Esophagus squamous epithelium (tissue), 5 donors: ENCODE measurements around the gene HIPK3. TPM values are rescaled to one million over a fixed set of nuclear protein-coding genes. Genes with fewer than 3 reads are reported as not detected.

Source experiments
- DNase-seq: peaks from one replicate; lab custom pipeline; 2025; lab: John Stamatoyannopoulos, UW
- H3K27ac ChIP-seq, 4 donors: fragments of 200-600 bp; sonication (generic); one replicate each; pipeline ENCODE4 v1.5.1; 2016 to 2019; ENCODE audit warnings: mild to moderate bottlenecking in 1 of 4
- H3K27me3 ChIP-seq, 4 donors: fragments of 200-600 bp; sonication (generic); 1 replicate in 3 of 4; 2 replicates in 1 of 4; pipeline versions ENCODE4 v1.5.1 to v1.6.0; 2017 to 2021; ENCODE audit warnings: antibody characterized with exemption in 1 of 4
- H3K36me3 ChIP-seq, 3 donors: fragments of 200-600 bp; sonication (generic); one replicate each; pipeline ENCODE4 v1.5.1; 2016 to 2019
- H3K4me1 ChIP-seq, 3 donors: fragments of 200-600 bp; sonication (generic); one replicate each; pipeline ENCODE4 v1.5.1; 2017 to 2019
- H3K4me3 ChIP-seq, 4 donors: fragments of 200-600 bp; sonication (generic); 1 replicate in 3 of 4; 2 replicates in 1 of 4; pipeline ENCODE4 v1.5.1; 2016 to 2019; ENCODE audit warnings: mild to moderate bottlenecking in 2 of 4, moderate library complexity in 1 of 4
- H3K9me3 ChIP-seq, 3 donors: fragments of 200-600 bp; sonication (generic); one replicate each; pipeline ENCODE4 v1.5.1; 2016 to 2019
- POLR2A ChIP-seq, 4 donors: fragments of 450-650 bp; IDR thresholded peaks; one replicate each; pipeline ENCODE4 v1.6.1; 2017; ENCODE audit warnings: antibody characterized with exemption in 4 of 4, mild to moderate bottlenecking in 4 of 4, moderate library complexity in 3 of 4
- WGBS, 2 donors: methylation state at CpG; one replicate each; pipeline ENCODE4 v1.1.5; 2018; 5-methylcytosine and 5-hydroxymethylcytosine counted together
- intact Hi-C: fragments of 100-400 bp; cut with DNase I; formaldehyde crosslinking; loops from one replicate; pipeline ENCODE4 v1.15.0; 2022
- total RNA-seq, 4 donors: library from RNA; depleted of rRNA; stranded (reverse); fragments of >200 nt; gene quantifications; one replicate each; pipeline ENCODE4 v1.1.0, GENCODE V29; 2016
- TF ChIP-seq, protein P1 (sequence below), 6 experiments: fragments of 450-650 bp in 4 of 6; fragments of 200-600 bp in 2 of 6; sonication (generic) in 2 of 6; IDR thresholded peaks; one replicate each; pipeline ENCODE4 v1.5.1; 2016 to 2019; ENCODE audit warnings: antibody characterized with exemption in 6 of 6, mild to moderate bottlenecking in 4 of 6, moderate library complexity in 4 of 6
- donor health status: DM: yes; HTN: yes; CAD: no.

Gene HIPK3
- total RNA-seq, 4 donors from 2014 or later = 43.8 to 169 (median 68.9) TPM

DNA sequence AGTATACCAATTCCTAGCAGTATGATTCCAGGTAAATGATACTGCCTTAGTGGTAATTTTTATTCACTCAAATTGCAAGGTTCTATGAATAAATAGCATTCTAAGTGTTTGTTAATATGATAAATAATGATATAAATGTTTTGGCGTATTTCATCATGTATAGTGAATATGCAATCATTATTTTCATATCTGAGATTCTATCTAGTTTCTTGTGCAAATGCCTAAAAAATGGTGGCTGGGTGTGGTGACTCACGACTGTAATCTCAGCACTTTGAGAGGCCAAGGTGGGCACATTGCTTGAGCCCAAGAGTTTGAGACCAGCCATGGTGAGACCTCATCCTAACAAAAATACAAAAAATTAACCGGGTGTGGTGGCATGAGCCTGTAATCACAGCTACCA, 13.9 kb downstream of the HIPK3 start:
- H3K4me1 ChIP-seq = peaks cover 6 to 82% (median 39%) of the 10 kb centered on the region in 3 donors
- H3K9me3 ChIP-seq = no peaks in the 10 kb centered on the region
- WGBS, 2 donors = 93 to 95% methylated on average over 3 of the region's 3 CpGs
- intact Hi-C loops = no loop called here
- TF ChIP-seq, protein P1, sequence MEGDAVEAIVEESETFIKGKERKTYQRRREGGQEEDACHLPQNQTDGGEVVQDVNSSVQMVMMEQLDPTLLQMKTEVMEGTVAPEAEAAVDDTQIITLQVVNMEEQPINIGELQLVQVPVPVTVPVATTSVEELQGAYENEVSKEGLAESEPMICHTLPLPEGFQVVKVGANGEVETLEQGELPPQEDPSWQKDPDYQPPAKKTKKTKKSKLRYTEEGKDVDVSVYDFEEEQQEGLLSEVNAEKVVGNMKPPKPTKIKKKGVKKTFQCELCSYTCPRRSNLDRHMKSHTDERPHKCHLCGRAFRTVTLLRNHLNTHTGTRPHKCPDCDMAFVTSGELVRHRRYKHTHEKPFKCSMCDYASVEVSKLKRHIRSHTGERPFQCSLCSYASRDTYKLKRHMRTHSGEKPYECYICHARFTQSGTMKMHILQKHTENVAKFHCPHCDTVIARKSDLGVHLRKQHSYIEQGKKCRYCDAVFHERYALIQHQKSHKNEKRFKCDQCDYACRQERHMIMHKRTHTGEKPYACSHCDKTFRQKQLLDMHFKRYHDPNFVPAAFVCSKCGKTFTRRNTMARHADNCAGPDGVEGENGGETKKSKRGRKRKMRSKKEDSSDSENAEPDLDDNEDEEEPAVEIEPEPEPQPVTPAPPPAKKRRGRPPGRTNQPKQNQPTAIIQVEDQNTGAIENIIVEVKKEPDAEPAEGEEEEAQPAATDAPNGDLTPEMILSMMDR (IDR thresholded peaks at IDR 0.05) = no peak
- no peak for TF ChIP-seq POLR2A (IDR thresholded peaks at IDR 0.05)
- DNase-seq = no peak
- no peaks in the 10 kb centered on the region for H3K27me3 ChIP-seq
- no peaks in the 10 kb centered on the region for H3K36me3 ChIP-seq
- H3K4me3 ChIP-seq = no peak overlapping the region
- no peak overlapping the region for H3K27ac ChIP-seq

DNA sequence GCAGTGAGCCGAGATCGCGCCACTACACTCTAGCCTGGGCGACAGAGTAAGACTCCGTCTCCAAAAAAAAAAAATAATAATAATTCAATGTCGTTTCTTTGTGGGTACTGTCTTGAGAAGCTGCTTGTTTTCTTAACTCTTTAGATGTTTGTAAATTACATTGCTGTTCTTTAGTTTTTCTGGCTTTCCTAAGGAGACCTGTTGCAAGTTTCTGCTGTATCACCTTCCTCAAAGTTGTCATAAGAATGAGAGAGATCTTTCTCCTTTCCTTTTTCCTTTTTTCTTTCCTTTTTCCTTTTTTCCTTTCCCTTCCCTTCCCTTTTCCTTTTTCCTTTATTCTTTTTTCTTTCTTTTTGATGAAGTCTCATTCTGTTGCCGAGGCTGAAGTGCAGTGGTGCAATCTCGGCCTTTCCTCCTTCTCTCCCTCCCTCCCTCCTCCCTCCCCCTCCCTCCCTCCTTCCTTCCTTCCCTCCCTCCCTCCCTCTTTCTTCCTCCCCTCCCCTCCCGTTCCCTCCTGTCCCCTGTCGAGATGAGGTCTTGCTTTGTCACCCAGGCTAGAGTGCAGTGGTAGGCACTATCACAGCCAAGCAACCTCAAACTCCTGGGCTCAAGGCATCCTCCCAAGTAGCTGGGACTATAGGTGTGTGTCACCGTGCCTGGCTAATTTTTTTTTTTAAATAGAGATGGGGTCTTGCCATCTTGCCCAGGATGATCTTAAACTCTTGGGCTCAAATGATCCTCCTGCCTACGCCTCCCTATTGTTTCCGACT, 15.3 kb downstream of the HIPK3 start:
- TF ChIP-seq, protein P1 (IDR thresholded peaks at IDR 0.05) = no peak
- no peak for TF ChIP-seq POLR2A (IDR thresholded peaks at IDR 0.05)
- no peak overlapping the region for H3K27ac ChIP-seq
- intact Hi-C loops = no loop called here
- no peak overlapping the region for H3K4me3 ChIP-seq
- peaks cover 6 to 82% (median 25%) of the 10 kb centered on the region in 3 donors for H3K4me1 ChIP-seq
- no peak for DNase-seq
- H3K27me3 ChIP-seq = no peaks in the 10 kb centered on the region
- 82 to 85% methylated on average over 11 to 12 of the region's 13 CpGs for WGBS, 2 donors
- no peaks in the 10 kb centered on the region for H3K36me3 ChIP-seq
- H3K9me3 ChIP-seq = no peaks in the 10 kb centered on the region

DNA sequence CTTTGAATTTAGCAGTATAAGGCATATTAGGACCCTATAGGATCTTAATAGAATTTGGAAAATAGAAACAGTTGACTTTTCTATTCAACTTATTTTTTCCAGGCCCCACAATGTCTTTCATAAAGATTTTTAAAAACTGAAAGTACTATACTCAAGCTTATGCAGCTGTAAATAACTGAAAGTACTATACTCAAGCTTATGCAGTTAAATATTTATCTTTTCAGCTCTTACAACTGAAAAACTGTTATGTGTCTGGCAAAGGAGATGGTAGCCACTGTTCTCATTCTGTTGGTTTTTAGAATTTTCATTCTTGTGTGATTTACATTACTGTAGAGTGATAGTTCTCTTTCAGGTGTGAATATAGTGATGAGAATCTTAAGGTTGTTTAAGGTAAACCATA, 16.5 kb downstream of the HIPK3 start:
- intact Hi-C loops = no loop called here
- Histone ChIP-seq H3K27ac (no peak overlapping the region), H3K36me3 (no peaks in the 10 kb centered on the region), H3K4me3 (no peak overlapping the region), H3K4me1 (peaks cover 6 to 82% (median 22%) of the 10 kb centered on the region in 3 donors), H3K9me3 (no peaks in the 10 kb centered on the region), H3K27me3 (no peaks in the 10 kb centered on the region)
- TF ChIP-seq POLR2A (IDR thresholded peaks at IDR 0.05) = no peak
- TF ChIP-seq, protein P1 (IDR thresholded peaks at IDR 0.05) = no peak
- no peak for DNase-seq

DNA sequence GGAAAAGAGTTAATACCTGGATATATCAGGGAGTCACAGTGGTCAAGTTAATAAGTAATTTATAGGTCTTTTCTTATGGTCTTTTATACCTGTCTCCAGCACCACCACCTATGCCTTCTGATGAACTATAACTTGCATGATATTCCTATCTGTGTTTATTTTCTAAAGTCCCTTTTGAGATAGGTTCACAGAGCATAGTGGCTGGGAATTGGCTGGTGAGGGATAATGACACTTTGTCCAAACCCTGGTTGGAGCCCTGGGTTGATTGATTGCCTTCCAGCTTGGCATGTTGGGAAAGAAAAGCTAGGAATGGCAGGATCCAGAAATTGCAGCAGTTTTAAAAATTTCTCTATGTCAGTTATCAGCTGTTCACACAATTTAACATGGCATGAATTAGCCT, 23.2 kb downstream of the HIPK3 start:
- TF ChIP-seq, protein P1 (IDR thresholded peaks at IDR 0.05) = no peak
- TF ChIP-seq POLR2A (IDR thresholded peaks at IDR 0.05) = no peak
- Histone ChIP-seq H3K27ac (no peak overlapping the region), H3K36me3 (no peaks in the 10 kb centered on the region), H3K4me1 (peaks cover 0 to 47% (median 6%) of the 10 kb centered on the region in 3 donors), H3K4me3 (no peak overlapping the region), H3K9me3 (no peaks in the 10 kb centered on the region), H3K27me3 (no peaks in the 10 kb centered on the region)
- no peak for DNase-seq
- intact Hi-C loops = no loop called here

DNA sequence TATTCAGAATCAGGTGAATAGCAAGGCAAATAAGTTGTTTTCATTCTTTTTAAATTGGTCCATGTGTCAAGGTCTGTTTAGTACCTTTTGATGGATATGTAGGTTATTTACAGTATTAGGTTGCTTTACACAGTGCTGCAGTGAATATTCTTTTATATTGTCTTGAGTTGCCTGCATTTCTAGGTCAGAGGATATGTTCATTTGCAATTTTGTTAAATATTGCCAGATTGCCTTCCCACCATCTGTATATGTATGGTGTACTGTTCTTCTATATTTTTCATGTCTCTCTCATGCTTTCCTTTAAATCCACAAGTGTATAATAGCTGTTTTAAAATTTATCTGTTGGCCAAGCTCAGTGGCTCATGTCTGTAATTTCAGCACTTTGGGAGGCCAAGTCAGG, 24.6 kb downstream of the HIPK3 start:
- no peak for DNase-seq
- intact Hi-C loops = no loop called here
- no peaks in the 10 kb centered on the region for H3K9me3 ChIP-seq
- no peak for TF ChIP-seq POLR2A (IDR thresholded peaks at IDR 0.05)
- TF ChIP-seq, protein P1 (IDR thresholded peaks at IDR 0.05) = no peak
- H3K36me3 ChIP-seq = peaks cover 0 to 6% (median 0%) of the 10 kb centered on the region in 3 donors
- H3K27ac ChIP-seq = no peak overlapping the region
- H3K4me3 ChIP-seq = no peak overlapping the region
- peaks cover 0 to 36% (median 0%) of the 10 kb centered on the region in 3 donors for H3K4me1 ChIP-seq
- no peaks in the 10 kb centered on the region for H3K27me3 ChIP-seq
